ENCODE measurements around the gene REC8.
"Not testable (repeated sequence)": the region's sequence is repeated elsewhere in the genome, so short reads cannot be mapped to it uniquely, and the experiment has no call there.

The REC8 gene

GRCh38 chr14:24206260-24207103 lies 34.6 kb downstream of the REC8 start:
- DNase-seq, result no peak

- DNase-seq, result no peak
Observed at GRCh38 chr14:24207104-24207551, 35.2 kb downstream of the REC8 start.

GRCh38 chr14:24207625-24208024 lies 35.7 kb downstream of the REC8 start:
- no peak for DNase-seq

GRCh38 chr14:24211311-24211710 lies 39.4 kb downstream of the REC8 start:
- DNase-seq, result no peak

- DNase-seq, result peak; percentile 98
Observed at GRCh38 chr14:24212924-24213865, 41.3 kb downstream of the REC8 start, which contains the start of gene CHMP4A. TSS of gene CHMP4A (minus strand) at chr14:24213488. CDS start at chr14:24213439, 49 bp downstream.

GRCh38 chr14:24213866-24214662 lies 42.2 kb downstream of the REC8 start:
- no peak for DNase-seq

GRCh38 chr14:24215495-24216344 lies 43.8 kb downstream of the REC8 start, which contains the start of gene MDP1:
TSS of gene MDP1 (minus strand) at chr14:24216066. CDS start at chr14:24215955, 111 bp downstream.
- peak; percentile 93 for DNase-seq

- DNase-seq, result no peak
Observed at GRCh38 chr14:24216345-24216699, 44.4 kb downstream of the REC8 start.

- DNase-seq, result not testable (repeated sequence)
Observed at GRCh38 chr14:24216876-24217275, 45.0 kb downstream of the REC8 start.

- DNase-seq, result no peak
Observed at GRCh38 chr14:24219080-24219479, 47.2 kb downstream of the REC8 start.

GRCh38 chr14:24219521-24219920 lies 47.6 kb downstream of the REC8 start:
- DNase-seq, result no peak

GRCh38 chr14:24222987-24223386 lies 51.1 kb downstream of the REC8 start:
- not testable (repeated sequence) for DNase-seq

- no peak for DNase-seq
Observed at GRCh38 chr14:24224618-24225071, 52.8 kb downstream of the REC8 start.

GRCh38 chr14:24226473-24226872 lies 54.6 kb downstream of the REC8 start:
- no peak for DNase-seq

- no peak for DNase-seq
Observed at GRCh38 chr14:24228902-24229301, 57.0 kb downstream of the REC8 start.

All from NCI-H2171 treated with DMSO at 0.1 percent for 48 hours (cell line).